GM12892 (cell line): Measurements from ENCODE around the gene PIGU.
"Not testable (repeated sequence)": the region's sequence is repeated elsewhere in the genome, so short reads cannot be mapped to it uniquely, and the experiment has no call there.

Experiments used
- POLR2A ChIP-seq: IDR thresholded peaks from 2 replicates; pipeline ENCODE4 v1.6.1; 2011; ENCODE audit warnings: low read depth, low read length, control low read depth
- POLR2AphosphoS5 ChIP-seq: IDR thresholded peaks from 2 replicates; pipeline ENCODE4 v1.6.1; 2011; ENCODE audit warnings: low read depth, low read length, control low read depth

DNA sequence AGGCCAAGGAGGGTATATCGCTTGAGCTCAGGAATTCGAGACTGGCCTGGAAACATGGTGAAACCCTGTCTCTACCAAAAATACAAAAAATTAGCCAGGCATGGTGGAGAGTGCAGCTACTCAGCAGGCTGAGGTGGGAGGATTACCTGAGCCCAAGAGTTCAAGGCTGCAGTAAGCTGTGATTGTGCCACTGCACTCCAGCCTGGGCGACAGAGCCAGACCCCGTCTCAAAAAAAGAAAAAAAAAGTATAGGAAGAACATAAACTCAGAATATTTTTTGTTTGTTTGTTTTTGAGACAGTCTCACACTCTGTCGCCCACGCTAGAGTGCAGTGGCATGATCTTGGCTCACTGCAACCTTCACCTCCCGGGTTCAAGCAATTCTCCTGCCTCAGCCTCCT lies 12.1 kb downstream of the PIGU start:
- not testable (repeated sequence) for TF ChIP-seq POLR2A, POLR2AphosphoS5
